Embryonic facial prominence (tissue), 1 donor: Measurements from ENCODE around the gene TRAF3IP1.
"Not testable (repeated sequence)": the region's sequence is repeated elsewhere in the genome, so short reads cannot be mapped to it uniquely, and the experiment has no call there.

Experiments used
- DNase-seq: peaks from one replicate; pipeline ENCODE4 v3.0.0-alpha.2; 2016; ENCODE audit errors: extremely low spot score

Gene TRAF3IP1

GRCh38 chr2:238308177-238308576 is 12.1 kb upstream of the TRAF3IP1 start:
- DNase-seq, result no peak

- not testable (repeated sequence) for DNase-seq
Measured at GRCh38 chr2:238310721-238311120, 9.6 kb upstream of the TRAF3IP1 start.

GRCh38 chr2:238313289-238313990 is 6.9 kb upstream of the TRAF3IP1 start:
- DNase-seq, result no peak

- no peak for DNase-seq
Measured at GRCh38 chr2:238313991-238314350, 6.3 kb upstream of the TRAF3IP1 start.

GRCh38 chr2:238314576-238314975 is 5.7 kb upstream of the TRAF3IP1 start:
- no peak for DNase-seq

GRCh38 chr2:238315031-238315595 is 5.2 kb upstream of the TRAF3IP1 start:
- DNase-seq, result no peak

- DNase-seq, result no peak
Measured at GRCh38 chr2:238320648-238321281, 447 bp downstream of the TRAF3IP1 start.

GRCh38 chr2:238321467-238321866 is 1.1 kb downstream of the TRAF3IP1 start:
- DNase-seq, result no peak

- no peak for DNase-seq
Measured at GRCh38 chr2:238322001-238322411, 1.7 kb downstream of the TRAF3IP1 start.

- DNase-seq, result not testable (repeated sequence)
Measured at GRCh38 chr2:238324248-238324647, 3.9 kb downstream of the TRAF3IP1 start.

- DNase-seq, result no peak
Measured at GRCh38 chr2:238325694-238326093, 5.4 kb downstream of the TRAF3IP1 start.

GRCh38 chr2:238326801-238327365 is 6.6 kb downstream of the TRAF3IP1 start:
- no peak for DNase-seq

GRCh38 chr2:238327751-238328150 is 7.4 kb downstream of the TRAF3IP1 start:
- DNase-seq, result no peak

- no peak for DNase-seq
Measured at GRCh38 chr2:238330391-238330790, 10.1 kb downstream of the TRAF3IP1 start.

GRCh38 chr2:238331916-238332315 is 11.6 kb downstream of the TRAF3IP1 start:
- no peak for DNase-seq

- no peak for DNase-seq
Measured at GRCh38 chr2:238334885-238335284, 14.6 kb downstream of the TRAF3IP1 start.

- DNase-seq, result not testable (repeated sequence)
Measured at GRCh38 chr2:238335591-238335990, 15.3 kb downstream of the TRAF3IP1 start.

GRCh38 chr2:238336151-238336550 is 15.8 kb downstream of the TRAF3IP1 start:
- DNase-seq, result no peak

GRCh38 chr2:238336793-238337444 is 16.6 kb downstream of the TRAF3IP1 start:
- no peak for DNase-seq

GRCh38 chr2:238337846-238338245 is 17.5 kb downstream of the TRAF3IP1 start:
- no peak for DNase-seq

GRCh38 chr2:238338710-238339394 is 18.5 kb downstream of the TRAF3IP1 start:
- no peak for DNase-seq

- no peak for DNase-seq
Measured at GRCh38 chr2:238339395-238339780, 19.1 kb downstream of the TRAF3IP1 start.
